IMR-90 (cell line): ENCODE measurements around the gene CCDC83. TPM values are rescaled to one million over a fixed set of nuclear protein-coding genes. Genes with fewer than 3 reads are reported as not detected.
A peak's percentile ranks its signal among the peaks of the same experiment; 100 is the strongest.

ENCODE experiments used
- ATAC-seq: fragments of 200-7000 bp; cut with Tn5 transposase; 2 replicates; pipeline ENCODE4 v1.9.1; 2020; ENCODE audit warnings: low read depth, mild to moderate bottlenecking, moderate library complexity
- BruUV-seq: library from RNA; stranded (reverse); fragments of 400-500 nt; replicated peaks from 2 replicates; lab custom pipeline; 2021; lab: Mats Ljungman, UMichigan
- CTCF ChIA-PET: fragments of 300-600 bp; formaldehyde crosslinking; extraction: SDS; loops from one replicate; lab custom pipeline; 2021; ENCODE audit warnings: antibody characterized with exemption; lab: Yijun Ruan, JAX
- POLR2A ChIA-PET: fragments of 300-600 bp; sonication (Branson Sonifier 250); formaldehyde crosslinking; loops from one replicate; lab custom pipeline; 2022; ENCODE audit warnings: antibody characterized with exemption; ENCODE audit not compliant: unreplicated experiment; lab: Charles Lee
- DNase-seq: peaks from one replicate; pipeline ENCODE4 v3.0.0; 2013
- H2AFZ ChIP-seq: replicated peaks from 2 replicates; pipeline ENCODE3; 2013; ENCODE audit warnings: low read length, mild to moderate bottlenecking; ENCODE audit not compliant: poor library complexity
- H2AK5ac ChIP-seq: 2 replicates; pipeline ENCODE4 v1.6.1; 2013; ENCODE audit warnings: low read depth, low read length, inconsistent platforms
- H2AK9ac ChIP-seq: replicated peaks from 2 replicates; pipeline ENCODE3; 2013; ENCODE audit warnings: mild to moderate bottlenecking, low read depth, low read length, moderate library complexity; ENCODE audit not compliant: poor library complexity
- H2BK120ac ChIP-seq: 2 replicates; pipeline ENCODE4 v1.6.1; 2013; ENCODE audit warnings: low read depth, low read length, inconsistent platforms
- H2BK15ac ChIP-seq: 3 replicates; pipeline ENCODE4 v1.6.1; 2013; ENCODE audit warnings: low read depth, low read length, inconsistent platforms
- H2BK20ac ChIP-seq: 2 replicates; pipeline ENCODE4 v1.6.1; 2013; ENCODE audit warnings: low read depth, mild to moderate bottlenecking, inconsistent platforms, low read length, moderate library complexity
- H2BK5ac ChIP-seq: 2 replicates; pipeline ENCODE4 v1.6.1; 2013; ENCODE audit warnings: mild to moderate bottlenecking, low read depth, low read length, inconsistent platforms; ENCODE audit not compliant: poor library complexity, severe bottlenecking
- H3K14ac ChIP-seq: replicated peaks from 2 replicates; pipeline ENCODE4 v1.6.1; 2013; ENCODE audit warnings: low read depth, low read length, inconsistent platforms
- H3K18ac ChIP-seq: 2 replicates; pipeline ENCODE4 v1.6.1; 2013; ENCODE audit warnings: low read depth, low read length, control low read depth
- H3K23ac ChIP-seq: 2 replicates; pipeline ENCODE4 v1.6.1; 2013; ENCODE audit warnings: low read depth, low read length, inconsistent platforms
- H3K27ac ChIP-seq: 2 replicates; pipeline ENCODE4 v1.5.1; 2013; ENCODE audit warnings: mild to moderate bottlenecking, control low read depth, low read length; ENCODE audit not compliant: insufficient read depth
- H3K27me3 ChIP-seq: 2 replicates; pipeline ENCODE4 v1.6.1; 2013; ENCODE audit warnings: low read length; ENCODE audit not compliant: control insufficient read depth, insufficient read depth
- H3K36me3 ChIP-seq: 2 replicates; pipeline ENCODE4 v1.6.1; 2013; ENCODE audit warnings: low read length, mixed read lengths; ENCODE audit not compliant: control insufficient read depth, insufficient read depth
- H3K4ac ChIP-seq: 2 replicates; pipeline ENCODE4 v1.6.1; 2013; ENCODE audit warnings: low read depth, low read length, inconsistent platforms
- H3K4me1 ChIP-seq: 2 replicates; pipeline ENCODE4 v1.6.1; 2013; ENCODE audit warnings: low read length, mixed read lengths; ENCODE audit not compliant: control insufficient read depth, insufficient read depth
- H3K4me2 ChIP-seq: 2 replicates; pipeline ENCODE4 v1.6.1; 2013; ENCODE audit warnings: low read depth, mild to moderate bottlenecking, control low read depth, low read length, moderate library complexity
- H3K4me3 ChIP-seq: 2 replicates; pipeline ENCODE4 v1.5.1; 2013; ENCODE audit warnings: low read depth, mild to moderate bottlenecking, control low read depth, low read length, moderate library complexity; ENCODE audit not compliant: insufficient read depth
- H3K56ac ChIP-seq: 2 replicates; pipeline ENCODE4 v1.6.1; 2013; ENCODE audit warnings: low read length, inconsistent platforms; ENCODE audit not compliant: insufficient read depth; ENCODE audit errors: extremely low read depth
- H3K79me1 ChIP-seq, 2 experiments: 2 replicates each; pipeline ENCODE4 v1.6.1; 2013; ENCODE audit warnings: low read length in 2 of 2, inconsistent platforms in 1 of 2, low read depth in 1 of 2
- H3K9ac ChIP-seq: 2 replicates; pipeline ENCODE4 v1.6.1; 2013; ENCODE audit warnings: low read depth, low read length, control low read depth
- H3K9me1 ChIP-seq: 2 replicates; pipeline ENCODE4 v1.6.1; 2013; ENCODE audit warnings: low read length, inconsistent platforms; ENCODE audit not compliant: insufficient read depth
- H3K9me3 ChIP-seq: 2 replicates; pipeline ENCODE4 v1.6.1; 2013; ENCODE audit warnings: low read length; ENCODE audit not compliant: control insufficient read depth, insufficient read depth
- H4K20me1 ChIP-seq: 2 replicates; pipeline ENCODE4 v1.6.1; 2013; ENCODE audit warnings: low read length, inconsistent platforms; ENCODE audit not compliant: insufficient read depth
- H4K5ac ChIP-seq: 2 replicates; pipeline ENCODE4 v1.6.1; 2013; ENCODE audit warnings: mild to moderate bottlenecking, low read depth, low read length, control low read depth
- H4K8ac ChIP-seq, 2 experiments: 2 replicates each; pipeline ENCODE4 v1.6.1; 2013; ENCODE audit warnings: low read depth in 2 of 2, low read length in 2 of 2, control low read depth in 1 of 2, inconsistent platforms in 1 of 2
- H4K91ac ChIP-seq: 2 replicates; pipeline ENCODE4 v1.6.1; 2013; ENCODE audit warnings: low read depth, low read length, inconsistent platforms; ENCODE audit not compliant: insufficient read depth
- BHLHE40 ChIP-seq: fragments of 150-350 bp; IDR thresholded peaks from 2 replicates; pipeline ENCODE4 v1.6.1; 2016; ENCODE audit warnings: mild to moderate bottlenecking, low read depth, low read length
- CEBPB ChIP-seq: IDR thresholded peaks from 2 replicates; pipeline ENCODE4 v1.6.1; 2012; ENCODE audit warnings: low read depth, low read length, improper control_type of control experiment
- CHD1 ChIP-seq: IDR thresholded peaks from 2 replicates; pipeline ENCODE4 v1.6.1; 2012; ENCODE audit warnings: low read depth, low read length, improper control_type of control experiment
- CTCF ChIP-seq: conservative IDR thresholded peaks from 2 replicates; pipeline ENCODE4 v1.5.1; 2012; ENCODE audit warnings: mild to moderate bottlenecking, low read depth, low read length, improper control_type of control experiment
- ELK1 ChIP-seq: fragments of 150-350 bp; IDR thresholded peaks from 2 replicates; pipeline ENCODE4 v1.6.1; 2016; ENCODE audit warnings: low read depth, mild to moderate bottlenecking, low read length, moderate library complexity, borderline replicate concordance
- FOS ChIP-seq: fragments of 150-350 bp; IDR thresholded peaks from 2 replicates; pipeline ENCODE4 v1.6.1; 2016; ENCODE audit warnings: low read depth, low read length
- MAFK ChIP-seq: IDR thresholded peaks from 2 replicates; pipeline ENCODE4 v1.6.1; 2012; ENCODE audit warnings: low read depth, low read length, improper control_type of control experiment
- MAZ ChIP-seq: IDR thresholded peaks from 2 replicates; pipeline ENCODE4 v1.6.1; 2012; ENCODE audit warnings: low read depth, mild to moderate bottlenecking, low read length, improper control_type of control experiment, moderate library complexity, borderline replicate concordance
- MXI1 ChIP-seq: IDR thresholded peaks from 2 replicates; pipeline ENCODE4 v1.6.1; 2012; ENCODE audit warnings: low read depth, mild to moderate bottlenecking, low read length, moderate library complexity, borderline replicate concordance
- POLR2A ChIP-seq: IDR thresholded peaks from 2 replicates; pipeline ENCODE4 v1.6.1; 2012; ENCODE audit warnings: mild to moderate bottlenecking, low read depth, low read length
- RAD21 ChIP-seq: IDR thresholded peaks from 2 replicates; pipeline ENCODE4 v1.6.1; 2012; ENCODE audit warnings: low read length, improper control_type of control experiment
- RCOR1 ChIP-seq: IDR thresholded peaks from 2 replicates; pipeline ENCODE4 v1.6.1; 2012; ENCODE audit warnings: mild to moderate bottlenecking, low read length, improper control_type of control experiment; ENCODE audit not compliant: insufficient replicate concordance
- RFX5 ChIP-seq: IDR thresholded peaks from 2 replicates; pipeline ENCODE4 v1.8.0; 2012; ENCODE audit warnings: low read depth, mild to moderate bottlenecking, low read length, moderate library complexity
- SMC3 ChIP-seq: fragments of 150-350 bp; IDR thresholded peaks from 2 replicates; pipeline ENCODE4 v1.6.1; 2016; ENCODE audit warnings: low read depth, mild to moderate bottlenecking, antibody characterized with exemption, low read length, moderate library complexity
- WGBS, 2 experiments: methylation state at CpG; one replicate each; pipeline versions ENCODE4 v1.1.5 to v1.1.7; 2013; ENCODE audit warnings: missing lambda C conversion rate in 2 of 2; ENCODE audit not compliant: insufficient read length in 1 of 2; ENCODE audit errors: extremely low coverage in 2 of 2; 5-methylcytosine and 5-hydroxymethylcytosine counted together
- dilution Hi-C: fragments of 300-500 bp; cut with HindIII; formaldehyde crosslinking; loops from one replicate; pipeline ENCODE4 v1.14.3; 2018; ENCODE audit warnings: low sequenced_read_pairs; ENCODE audit not compliant: unreplicated experiment
- in situ Hi-C: fragments of 300-500 bp; cut with MboI; formaldehyde crosslinking; loops from 3 replicates; pipeline ENCODE4 v1.14.3; 2019; ENCODE audit warnings: low sequenced_read_pairs, inconsistent platforms, mixed read lengths
- intact Hi-C: fragments of 100-400 bp; cut with micrococcal nuclease; formaldehyde crosslinking; loops from 2 replicates; pipeline ENCODE4 v1.10.0; 2022
- polyA plus RNA-seq, 3 experiments: library from polyadenylated mRNA; depleted of rRNA; stranded (reverse); fragments of >200 nt; gene quantifications; 2 replicates each; pipeline ENCODE4 v1.2.3, GENCODE V29; 2012; ENCODE audit warnings: low replicate concordance in 1 of 3
- total RNA-seq: library from RNA; depleted of rRNA; stranded (reverse); fragments of >200 nt; gene quantifications from 2 replicates; pipeline ENCODE4 v1.2.3, GENCODE V29; 2012
- TF ChIP-seq, protein P1 (sequence below): fragments of 150-350 bp; IDR thresholded peaks from 2 replicates; pipeline ENCODE4 v1.6.1; 2017; ENCODE audit warnings: mild to moderate bottlenecking, antibody characterized with exemption, low read length, low read depth

CCDC83 gene
- total and polyA plus RNA-seq, 2 of the 4 experiments (the other 2 are of a cell fraction): not detected

DNA sequence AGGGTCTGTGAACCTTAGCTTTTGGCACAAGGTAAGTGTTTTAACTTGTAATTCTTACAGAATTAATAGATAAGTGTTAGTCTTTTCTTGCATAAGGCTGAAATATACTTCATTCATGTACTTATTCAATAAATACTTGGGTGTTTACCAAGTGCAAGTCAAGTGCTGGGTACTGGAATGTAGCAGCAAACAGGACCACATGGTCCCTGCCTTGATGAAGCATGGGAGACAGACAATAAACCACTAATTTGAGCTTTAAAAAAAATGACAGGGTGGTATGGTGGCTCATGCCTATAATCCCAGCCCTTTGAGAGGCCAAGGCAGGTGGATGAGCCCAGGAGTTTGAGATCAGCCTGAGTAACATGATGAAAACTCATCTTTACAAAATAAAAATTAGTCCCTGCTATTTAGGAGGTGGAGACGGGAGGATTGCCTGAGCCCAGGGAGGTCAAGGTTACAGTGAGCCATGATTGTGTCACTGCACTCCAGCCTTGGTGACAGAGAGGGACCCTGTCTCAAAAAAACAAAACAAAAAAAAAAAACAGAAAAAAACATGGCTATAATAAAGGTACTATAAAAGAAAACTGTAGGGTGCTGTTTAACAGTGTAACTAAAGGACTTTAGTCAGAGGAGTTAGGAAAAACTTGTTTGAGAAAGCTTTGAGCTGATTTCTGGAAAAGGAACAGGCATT, 11.1 kb downstream of the CCDC83 start:
- Histone ChIP-seq H2AK5ac (peak overlapping the region; percentile 63; the same call in 1 of the 2 replicates), H3K9me1 (peaks cover 4% of the 10 kb centered on the region), H2BK5ac (no peak overlapping the region), H4K91ac (no peak overlapping the region), H2BK20ac (0 out of 2 replicates have a peak overlapping the region, but pooled peaks have one; percentile 8), H2AK9ac (no peak overlapping the region), H3K4ac (no peak overlapping the region), H3K79me1 (no peaks in the 10 kb centered on the region), H4K20me1 (no peaks in the 10 kb centered on the region), H2BK120ac (peak overlapping the region; percentile 56), H3K9ac (no peak overlapping the region), H2BK15ac (0 out of 3 replicates have a peak overlapping the region, but pooled peaks have one; percentile 44), H2AFZ (no peak overlapping the region), H3K9me3 (no peaks in the 10 kb centered on the region), H3K36me3 (no peaks in the 10 kb centered on the region), H3K4me3 (no peak overlapping the region), H3K4me1 (no peaks in the 10 kb centered on the region), H3K18ac (peak overlapping the region; percentile 72; the same call in 1 of the 2 replicates), H4K5ac (no peak overlapping the region), H3K14ac (peak overlapping the region; percentile 40; the same call in 1 of the 2 replicates), H3K23ac (no peak overlapping the region), H4K8ac (peak overlapping the region in 1 of 2 experiments; percentile 56; a peak in 1 of 4 replicates), H3K27me3 (no peaks in the 10 kb centered on the region), H3K56ac (no peak overlapping the region), H3K27ac (no peak overlapping the region), H3K4me2 (no peak overlapping the region)
- in situ Hi-C loops (loop anchor here (10.0 kb wide), 1 partner anchor 429 kb away; no protein-coding TSS in a partner anchor), dilution Hi-C loops (no loop called here), intact Hi-C loops (no loop called here)
- DNase-seq (no peak), ATAC-seq (no peak)
- CTCF ChIA-PET: no interaction called here
- POLR2A ChIA-PET: no interaction called here
- no TSS peak for BruUV-seq
- WGBS, 2 experiments: no CpG with 5 or more reads among the region's 1 CpG
- TF ChIP-seq RFX5 (no peak), MAFK (no peak), CTCF (no peak), FOS (no peak), RAD21 (no peak), CHD1 (no peak), MAZ (no peak), POLR2A (no peak), CEBPB (no peak), ELK1 (no peak), RCOR1 (no peak), MXI1 (no peak), BHLHE40 (no peak), SMC3 (no peak)
- TF ChIP-seq, protein P1, sequence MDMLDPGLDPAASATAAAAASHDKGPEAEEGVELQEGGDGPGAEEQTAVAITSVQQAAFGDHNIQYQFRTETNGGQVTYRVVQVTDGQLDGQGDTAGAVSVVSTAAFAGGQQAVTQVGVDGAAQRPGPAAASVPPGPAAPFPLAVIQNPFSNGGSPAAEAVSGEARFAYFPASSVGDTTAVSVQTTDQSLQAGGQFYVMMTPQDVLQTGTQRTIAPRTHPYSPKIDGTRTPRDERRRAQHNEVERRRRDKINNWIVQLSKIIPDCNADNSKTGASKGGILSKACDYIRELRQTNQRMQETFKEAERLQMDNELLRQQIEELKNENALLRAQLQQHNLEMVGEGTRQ: no peak
